Neural cell (in vitro differentiated cells): ENCODE measurements around the gene TANGO6. TPM values are rescaled to one million over a fixed set of nuclear protein-coding genes. Genes with fewer than 3 reads are reported as not detected.

Source experiments
- H2AFZ ChIP-seq: fragments of 200-600, 300-800 bp; sonication (generic), shearing (Covaris generic); 2 replicates; pipeline ENCODE4 v1.6.0; 2014; ENCODE audit warnings: low read depth, mild to moderate bottlenecking, antibody characterized with exemption, low read length, moderate library complexity
- H3F3A ChIP-seq: fragments of 200-600 bp; shearing (Covaris generic); 2 replicates; pipeline ENCODE4 v1.6.1; 2016; ENCODE audit warnings: mild to moderate bottlenecking, moderate library complexity, mixed read lengths, antibody characterized with exemption, low read length; ENCODE audit not compliant: insufficient read depth, poor library complexity, severe bottlenecking
- H3K27ac ChIP-seq: fragments of 200-600, 300-800 bp; sonication (generic), shearing (Covaris generic); 2 replicates; pipeline ENCODE4 v1.5.1; 2014; ENCODE audit warnings: mild to moderate bottlenecking, low read length, moderate library complexity
- H3K27me3 ChIP-seq: fragments of 300-800, 200-600 bp; sonication (generic), shearing (Covaris generic); 2 replicates; pipeline ENCODE4 v1.6.0; 2014; ENCODE audit warnings: mild to moderate bottlenecking, low read depth, low read length, moderate library complexity; ENCODE audit not compliant: insufficient read depth
- H3K36me3 ChIP-seq: fragments of 300-800, 200-600 bp; sonication (generic), shearing (Covaris generic); 2 replicates; pipeline ENCODE4 v1.5.1; 2014; ENCODE audit warnings: mild to moderate bottlenecking, antibody characterized with exemption, low read length, moderate library complexity; ENCODE audit not compliant: insufficient read depth
- H3K4me2 ChIP-seq: fragments of 300-800, 200-600 bp; sonication (generic), shearing (Covaris generic); 2 replicates; pipeline ENCODE4 v1.6.0; 2014; ENCODE audit warnings: mild to moderate bottlenecking, low read length
- H3K4me3 ChIP-seq: fragments of 300-800, 200-600 bp; sonication (generic), shearing (Covaris generic); 2 replicates; pipeline ENCODE4 v1.5.1; 2014; ENCODE audit warnings: mild to moderate bottlenecking, low read length, moderate library complexity
- H3K79me2 ChIP-seq: fragments of 200-600 bp; shearing (Covaris generic); replicated peaks from 2 replicates; pipeline ENCODE4 v1.6.0; 2014; ENCODE audit warnings: mild to moderate bottlenecking, low read length, moderate library complexity; ENCODE audit not compliant: insufficient read depth
- H3K9ac ChIP-seq: fragments of 300-800, 200-600 bp; sonication (generic), shearing (Covaris generic); 2 replicates; pipeline ENCODE4 v1.6.1; 2016; ENCODE audit warnings: mild to moderate bottlenecking, low read length, mixed read lengths
- H3K9me2 ChIP-seq: fragments of 200-600 bp; shearing (Covaris generic); 2 replicates; pipeline ENCODE4 v1.6.1; 2016; ENCODE audit warnings: mild to moderate bottlenecking, low read length, mixed read lengths; ENCODE audit not compliant: insufficient read depth
- H3K9me3 ChIP-seq: fragments of 200-600, 300-800 bp; sonication (generic), shearing (Covaris generic); 2 replicates; pipeline ENCODE4 v1.6.1; 2016; ENCODE audit warnings: mild to moderate bottlenecking, mixed run types, low read length, moderate library complexity, mixed read lengths
- H4K20me1 ChIP-seq: fragments of 200-600 bp; shearing (Covaris generic); 2 replicates; pipeline ENCODE4 v1.6.1; 2016; ENCODE audit warnings: mild to moderate bottlenecking, mixed run types; ENCODE audit not compliant: insufficient read depth
- CTCF ChIP-seq: fragments of 450-650 bp; IDR thresholded peaks from 2 replicates; pipeline ENCODE4 v1.5.1; 2014; ENCODE audit warnings: antibody characterized with exemption, mild to moderate bottlenecking, moderate library complexity; ENCODE audit not compliant: poor library complexity, severe bottlenecking
- EP300 ChIP-seq: fragments of 450-650 bp; conservative IDR thresholded peaks from 2 replicates; pipeline ENCODE4 v1.6.1; 2014; ENCODE audit warnings: antibody characterized with exemption, mild to moderate bottlenecking, moderate library complexity; ENCODE audit not compliant: poor library complexity, severe bottlenecking
- EZH2 ChIP-seq: fragments of 200-600, 300-800 bp; shearing (Covaris generic), sonication (generic); IDR thresholded peaks from 2 replicates; pipeline ENCODE4 v1.6.1; 2014; ENCODE audit warnings: antibody characterized with exemption, low read length, borderline replicate concordance, mild to moderate bottlenecking; ENCODE audit not compliant: insufficient read depth, poor library complexity, severe bottlenecking
- MXI1 ChIP-seq: fragments of 450-650 bp; conservative IDR thresholded peaks from 2 replicates; pipeline ENCODE4 v1.6.1; 2014; ENCODE audit warnings: antibody characterized with exemption, mild to moderate bottlenecking; ENCODE audit not compliant: poor library complexity, severe bottlenecking
- POLR2AphosphoS5 ChIP-seq: IDR thresholded peaks from 2 replicates; pipeline ENCODE4 v1.6.1; 2012
- RAD21 ChIP-seq: fragments of 450-650 bp; conservative IDR thresholded peaks from 2 replicates; pipeline ENCODE4 v1.6.1; 2014; ENCODE audit warnings: antibody characterized with exemption, mild to moderate bottlenecking, moderate library complexity
- REST ChIP-seq: IDR thresholded peaks from 2 replicates; pipeline ENCODE4 v1.6.1; 2012; ENCODE audit warnings: borderline replicate concordance
- SMC3 ChIP-seq: fragments of 450-650 bp; conservative IDR thresholded peaks from 2 replicates; pipeline ENCODE4 v1.6.1; 2014; ENCODE audit warnings: antibody characterized with exemption, mild to moderate bottlenecking, moderate library complexity; ENCODE audit not compliant: poor library complexity
- TAF1 ChIP-seq: IDR thresholded peaks from 2 replicates; pipeline ENCODE4 v1.6.1; 2012; ENCODE audit warnings: low read depth
- polyA plus RNA-seq: library from polyadenylated mRNA; depleted of rRNA; stranded (reverse); fragments of >200 nt; gene quantifications from 2 replicates; pipeline ENCODE4 v1.2.3, GENCODE V29; 2014

The TANGO6 gene
- polyA plus RNA-seq, 1 donor from 2014 or later, result 9.5 TPM

DNA sequence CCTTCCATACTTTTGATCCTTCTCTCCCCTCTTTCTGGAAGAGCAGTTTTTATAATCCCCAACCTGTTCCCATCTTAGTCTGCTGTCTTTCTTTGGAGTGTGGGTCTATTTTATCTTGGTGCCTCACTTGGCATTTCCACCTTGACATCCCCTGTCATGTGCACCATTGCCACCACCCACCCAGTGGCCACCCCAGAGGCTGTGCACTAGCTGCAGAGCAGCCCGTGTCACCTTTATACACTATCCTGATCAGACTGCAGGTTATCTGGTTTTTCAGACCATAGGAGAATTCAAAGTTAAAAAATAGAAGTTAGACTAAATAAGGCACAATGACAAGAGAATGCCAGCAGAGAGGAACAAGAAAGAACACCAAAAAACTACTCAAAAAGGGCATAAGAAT lies 43.8 kb downstream of the TANGO6 start:
- Histone ChIP-seq H3K27ac (no peak overlapping the region), H3K9me2 (no peaks in the 10 kb centered on the region), H2AFZ (no peak overlapping the region), H4K20me1 (no peaks in the 10 kb centered on the region), H3K36me3 (no peaks in the 10 kb centered on the region), H3K9ac (no peak overlapping the region), H3K4me3 (no peak overlapping the region), H3K9me3 (no peaks in the 10 kb centered on the region), H3F3A (no peaks in the 10 kb centered on the region), H3K79me2 (no peaks in the 10 kb centered on the region), H3K4me2 (no peak overlapping the region), H3K27me3 (no peaks in the 10 kb centered on the region)
- TF ChIP-seq RAD21 (no peak), SMC3 (no peak), CTCF (no peak), MXI1 (no peak), TAF1 (no peak), EZH2 (no peak), EP300 (no peak)

DNA sequence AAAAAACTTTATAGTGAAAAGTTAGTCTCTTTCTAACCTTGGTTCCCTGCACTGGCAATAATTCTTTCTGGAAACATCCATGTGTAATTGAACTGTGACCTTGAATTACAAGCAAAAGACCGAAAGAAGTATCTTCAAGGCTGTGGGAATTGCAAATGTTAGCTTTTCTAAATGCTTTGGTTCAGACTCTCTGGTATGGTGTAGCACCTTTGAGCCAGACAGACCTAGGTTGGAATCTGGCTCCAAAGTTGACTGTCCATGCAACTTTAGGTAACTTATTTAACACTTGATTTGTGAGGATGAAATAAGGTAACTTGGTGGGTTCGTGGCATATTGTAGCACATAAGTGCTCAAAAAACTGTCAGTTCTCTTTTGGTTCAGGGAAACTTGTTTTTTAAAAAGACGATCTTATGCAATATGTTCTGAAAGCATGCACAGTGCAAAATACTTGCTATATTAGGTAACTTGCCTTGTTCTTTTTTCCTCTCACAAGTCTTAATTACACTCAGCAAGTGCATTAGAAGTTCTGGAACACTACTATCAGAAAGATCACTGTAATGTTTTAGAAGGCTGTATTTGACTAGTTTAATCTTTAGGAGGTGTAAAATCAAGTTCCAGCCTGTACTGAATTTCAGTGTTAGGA lies 46.3 kb downstream of the TANGO6 start:
- Histone ChIP-seq H3K4me3 (no peak overlapping the region), H3K4me2 (no peak overlapping the region), H3F3A (no peaks in the 10 kb centered on the region), H2AFZ (no peak overlapping the region), H3K9me3 (no peaks in the 10 kb centered on the region), H3K79me2 (no peaks in the 10 kb centered on the region), H4K20me1 (no peaks in the 10 kb centered on the region), H3K9me2 (no peaks in the 10 kb centered on the region), H3K27ac (no peak overlapping the region), H3K27me3 (no peaks in the 10 kb centered on the region), H3K36me3 (no peaks in the 10 kb centered on the region), H3K9ac (no peak overlapping the region)
- TF ChIP-seq POLR2AphosphoS5 (no peak), SMC3 (no peak), EP300 (no peak), CTCF (no peak), RAD21 (no peak), MXI1 (no peak), TAF1 (no peak), EZH2 (no peak), REST (no peak)
